Stomach (tissue), 4 donors: ENCODE results near the gene AVL9.

Experiments
- EP300 ChIP-seq: sonication (generic); formaldehyde crosslinking; IDR thresholded peaks from one replicate; pipeline ENCODE4 v1.6.1; 2017; ENCODE audit warnings: antibody characterized with exemption
- POLR2A ChIP-seq, 4 donors: fragments of 450-650 bp; IDR thresholded peaks; one replicate each; pipeline ENCODE4 v1.6.1; 2016; ENCODE audit warnings: antibody characterized with exemption in 4 of 4, control low read depth in 2 of 4, mild to moderate bottlenecking in 1 of 4, moderate library complexity in 1 of 4
- TF ChIP-seq, protein P1 (sequence below), 7 experiments: fragments of 450-650 bp in 4 of 7; fragments of 200-600 bp in 3 of 7; sonication (generic) in 3 of 7; IDR thresholded peaks; one replicate each; pipeline ENCODE4 v1.5.1; 2016 to 2019; ENCODE audit warnings: antibody characterized with exemption in 7 of 7, control low read depth in 2 of 7, mild to moderate bottlenecking in 1 of 7

DNA sequence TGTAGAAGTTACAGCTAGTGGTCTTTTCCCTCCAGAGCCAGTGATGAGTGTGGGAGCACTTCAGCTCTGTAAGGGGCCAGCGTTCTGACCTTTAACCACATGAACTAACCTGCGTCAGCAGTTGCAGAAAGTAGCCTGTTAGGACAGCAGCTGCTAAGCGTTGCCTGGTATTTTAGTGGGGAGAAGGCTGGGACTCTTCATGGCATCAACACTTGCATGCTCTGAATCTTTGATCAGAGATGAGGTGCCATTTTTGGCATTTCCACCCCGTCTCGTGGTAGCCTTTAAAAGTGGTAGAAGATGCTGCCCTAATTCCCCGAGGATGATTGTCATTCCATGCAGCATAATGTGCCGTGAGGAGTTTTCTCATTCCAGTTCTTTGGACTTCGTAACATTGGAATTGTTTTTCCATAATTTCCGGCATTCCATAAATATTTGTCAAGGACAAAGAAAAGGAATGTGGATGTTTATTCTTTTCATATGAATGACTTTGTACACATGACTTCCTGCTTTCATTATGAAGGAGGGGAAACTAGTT, 92.2 kb downstream of the AVL9 start:
- TF ChIP-seq, protein P1, sequence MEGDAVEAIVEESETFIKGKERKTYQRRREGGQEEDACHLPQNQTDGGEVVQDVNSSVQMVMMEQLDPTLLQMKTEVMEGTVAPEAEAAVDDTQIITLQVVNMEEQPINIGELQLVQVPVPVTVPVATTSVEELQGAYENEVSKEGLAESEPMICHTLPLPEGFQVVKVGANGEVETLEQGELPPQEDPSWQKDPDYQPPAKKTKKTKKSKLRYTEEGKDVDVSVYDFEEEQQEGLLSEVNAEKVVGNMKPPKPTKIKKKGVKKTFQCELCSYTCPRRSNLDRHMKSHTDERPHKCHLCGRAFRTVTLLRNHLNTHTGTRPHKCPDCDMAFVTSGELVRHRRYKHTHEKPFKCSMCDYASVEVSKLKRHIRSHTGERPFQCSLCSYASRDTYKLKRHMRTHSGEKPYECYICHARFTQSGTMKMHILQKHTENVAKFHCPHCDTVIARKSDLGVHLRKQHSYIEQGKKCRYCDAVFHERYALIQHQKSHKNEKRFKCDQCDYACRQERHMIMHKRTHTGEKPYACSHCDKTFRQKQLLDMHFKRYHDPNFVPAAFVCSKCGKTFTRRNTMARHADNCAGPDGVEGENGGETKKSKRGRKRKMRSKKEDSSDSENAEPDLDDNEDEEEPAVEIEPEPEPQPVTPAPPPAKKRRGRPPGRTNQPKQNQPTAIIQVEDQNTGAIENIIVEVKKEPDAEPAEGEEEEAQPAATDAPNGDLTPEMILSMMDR (IDR thresholded peaks at IDR 0.05), result no peak
- TF ChIP-seq POLR2A (IDR thresholded peaks at IDR 0.05) (no peak), EP300 (no peak)
